Mesenteric fat pad (tissue), 1 donor: ENCODE data around the gene GET4. TPM values are rescaled to one million over a fixed set of nuclear protein-coding genes. Genes with fewer than 3 reads are reported as not detected.
A peak's percentile ranks its signal among the peaks of the same experiment; 100 is the strongest.
"Not testable (repeated sequence)": the region's sequence is repeated elsewhere in the genome, so short reads cannot be mapped to it uniquely, and the experiment has no call there.

ENCODE experiments used
- DNase-seq: peaks from one replicate; pipeline ENCODE4 v3.0.0-alpha.2; 2020; ENCODE audit warnings: low spot score
- total RNA-seq: library from RNA; stranded (reverse); fragmentation: NEBNext Ultra II Directional; extraction: Animal tissue kit (Norgen Biotek cat#: 25700); gene quantifications from one replicate; pipeline ENCODE4 v1.2.1, GENCODE V29; 2021
- donor health status: DM: yes; HTN: yes; CAD: no.

Gene GET4
- total RNA-seq, 1 donor from 2014 or later, result 29.8 TPM

- peak; percentile 90 for DNase-seq
These were observed 49.2 kb downstream of the GET4 start for GRCh38 chr7:925601-926000.

- peak; percentile 90 for DNase-seq
These were observed 50.0 kb downstream of the GET4 start for GRCh38 chr7:926061-927030.

- peak; percentile 80 for DNase-seq
These were observed 50.8 kb downstream of the GET4 start for GRCh38 chr7:927031-927671.

- peak; percentile 79 for DNase-seq
These were observed 53.0 kb downstream of the GET4 start for GRCh38 chr7:929311-929711.

GRCh38 chr7:930975-931758 lies 54.8 kb downstream of the GET4 start:
- no peak for DNase-seq

GRCh38 chr7:931871-932650 lies 55.7 kb downstream of the GET4 start:
- no peak for DNase-seq

- DNase-seq, result no peak
These were observed 56.3 kb downstream of the GET4 start for GRCh38 chr7:932651-932975.

GRCh38 chr7:934469-935163 lies 58.3 kb downstream of the GET4 start:
- no peak for DNase-seq

- no peak for DNase-seq
These were observed 59.0 kb downstream of the GET4 start for GRCh38 chr7:935164-935873.

- no peak for DNase-seq
These were observed 59.6 kb downstream of the GET4 start for GRCh38 chr7:935874-936385.

- no peak for DNase-seq
These were observed 60.2 kb downstream of the GET4 start for GRCh38 chr7:936386-937054.

- no peak for DNase-seq
These were observed 61.6 kb downstream of the GET4 start for GRCh38 chr7:937856-938484.

GRCh38 chr7:938546-939185 lies 62.3 kb downstream of the GET4 start:
- DNase-seq, result no peak

GRCh38 chr7:939843-940242 lies 63.5 kb downstream of the GET4 start:
- DNase-seq, result no peak

- DNase-seq, result no peak
These were observed 64.5 kb downstream of the GET4 start for GRCh38 chr7:940599-941408.

- DNase-seq, result not testable (repeated sequence)
These were observed 67.4 kb downstream of the GET4 start for GRCh38 chr7:943793-944192.

- no peak for DNase-seq
These were observed 68.4 kb downstream of the GET4 start for GRCh38 chr7:944744-945143.
